ENCODE data around the gene HAPSTR1. TPM values are rescaled to one million over a fixed set of nuclear protein-coding genes. Genes with fewer than 3 reads are reported as not detected.

Gene HAPSTR1
- total RNA-seq, 1 experiment from 2014 or later = 82.8 TPM

DNA sequence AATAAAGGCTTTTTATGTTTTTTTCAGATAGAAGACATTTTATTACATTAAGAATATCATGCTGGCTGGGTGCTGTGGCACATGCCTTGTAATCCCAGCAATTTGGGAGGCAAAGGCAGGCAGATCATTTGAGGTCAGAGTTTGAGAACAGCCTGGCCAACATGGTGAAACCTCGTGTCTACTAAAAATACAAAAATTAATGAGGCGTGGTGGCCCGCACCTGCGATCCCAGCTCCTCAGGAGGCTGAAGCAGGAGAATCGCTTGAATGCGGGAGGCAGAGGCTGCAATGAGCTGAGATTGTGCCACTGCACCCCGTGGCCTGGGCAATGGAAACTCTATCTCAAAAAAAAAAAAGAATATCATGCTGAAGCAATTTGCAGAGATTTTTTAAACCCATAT lies 29.1 kb upstream of the HAPSTR1 start:
- POLR2A ChIA-PET (ENCODE audit: unreplicated experiment) = interaction anchor here (0.6 kb wide), 1 partner anchor 211 kb away, joined by 4 read pairs; no protein-coding TSS in a partner anchor
- CTCF ChIA-PET = no interaction called here
- Histone ChIP-seq H3K9me2 (ENCODE audit: insufficient read depth) (no peaks in the 10 kb centered on the region), H3K4me3 (no peak overlapping the region), H2AFZ (no peak overlapping the region), H3K9me3 (ENCODE audit: insufficient read depth, low read depth) (no peaks in the 10 kb centered on the region), H3K27ac (no peak overlapping the region), H3K4me2 (no peak overlapping the region), H3K36me3 (ENCODE audit: low read depth) (no peaks in the 10 kb centered on the region), H3K4me1 (replicated peaks; ENCODE audit: insufficient read depth) (peaks cover 14% of the 10 kb centered on the region), H3K79me2 (ENCODE audit: low read depth) (no peaks in the 10 kb centered on the region), H4K20me1 (ENCODE audit: insufficient read depth) (no peaks in the 10 kb centered on the region), H3F3A (ENCODE audit: insufficient read depth, low read depth) (peaks cover 11% of the 10 kb centered on the region; the same call in 1 of the 2 replicates), H3K27me3 (ENCODE audit: insufficient read depth, low read depth) (no peaks in the 10 kb centered on the region)
- TF ChIP-seq, protein P1, sequence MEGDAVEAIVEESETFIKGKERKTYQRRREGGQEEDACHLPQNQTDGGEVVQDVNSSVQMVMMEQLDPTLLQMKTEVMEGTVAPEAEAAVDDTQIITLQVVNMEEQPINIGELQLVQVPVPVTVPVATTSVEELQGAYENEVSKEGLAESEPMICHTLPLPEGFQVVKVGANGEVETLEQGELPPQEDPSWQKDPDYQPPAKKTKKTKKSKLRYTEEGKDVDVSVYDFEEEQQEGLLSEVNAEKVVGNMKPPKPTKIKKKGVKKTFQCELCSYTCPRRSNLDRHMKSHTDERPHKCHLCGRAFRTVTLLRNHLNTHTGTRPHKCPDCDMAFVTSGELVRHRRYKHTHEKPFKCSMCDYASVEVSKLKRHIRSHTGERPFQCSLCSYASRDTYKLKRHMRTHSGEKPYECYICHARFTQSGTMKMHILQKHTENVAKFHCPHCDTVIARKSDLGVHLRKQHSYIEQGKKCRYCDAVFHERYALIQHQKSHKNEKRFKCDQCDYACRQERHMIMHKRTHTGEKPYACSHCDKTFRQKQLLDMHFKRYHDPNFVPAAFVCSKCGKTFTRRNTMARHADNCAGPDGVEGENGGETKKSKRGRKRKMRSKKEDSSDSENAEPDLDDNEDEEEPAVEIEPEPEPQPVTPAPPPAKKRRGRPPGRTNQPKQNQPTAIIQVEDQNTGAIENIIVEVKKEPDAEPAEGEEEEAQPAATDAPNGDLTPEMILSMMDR (conservative IDR thresholded peaks at IDR 0.05) = no peak
- TF ChIP-seq EZH2 (IDR thresholded peaks at IDR 0.05; ENCODE audit: low read depth) = no peak
- no peak for DNase-seq
- no TSS peak for BruUV-seq (replicated peaks)
- intact Hi-C loops (cut with micrococcal nuclease; ENCODE audit: unreplicated experiment) = no loop called here

DNA sequence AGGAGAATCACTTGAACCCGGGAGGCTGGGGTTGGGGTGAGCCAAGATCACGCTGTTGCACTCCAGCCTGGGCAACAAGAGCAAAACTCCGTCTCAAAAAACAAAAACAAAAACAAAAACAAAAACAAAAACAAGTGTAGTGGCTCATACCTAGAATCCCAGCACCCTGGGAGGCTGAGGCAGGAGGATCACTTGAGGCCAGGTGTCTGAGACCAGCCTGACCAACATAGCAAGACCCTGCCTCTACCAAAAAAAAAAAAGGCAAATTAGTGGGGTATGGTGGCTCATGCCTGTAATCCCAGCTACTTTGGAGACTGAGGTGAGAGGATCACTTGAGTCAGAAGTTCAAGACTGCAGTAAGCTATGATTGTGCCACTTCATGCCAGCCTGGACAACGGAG lies 26.4 kb upstream of the HAPSTR1 start:
- peaks cover 24% of the 10 kb centered on the region for H3K4me1 ChIP-seq (replicated peaks; ENCODE audit: insufficient read depth)
- no peak overlapping the region for H2AFZ ChIP-seq
- TF ChIP-seq, protein P1 (conservative IDR thresholded peaks at IDR 0.05) = no peak
- TF ChIP-seq EZH2 (IDR thresholded peaks at IDR 0.05; ENCODE audit: low read depth) = no peak
- peaks cover 24% of the 10 kb centered on the region; the same call in 1 of the 2 replicates for H3F3A ChIP-seq (ENCODE audit: insufficient read depth, low read depth)
- intact Hi-C loops (cut with micrococcal nuclease; ENCODE audit: unreplicated experiment) = no loop called here
- H3K4me2 ChIP-seq = no peak overlapping the region
- BruUV-seq (replicated peaks) = no TSS peak
- DNase-seq = no peak
- no peaks in the 10 kb centered on the region for H3K9me2 ChIP-seq (ENCODE audit: insufficient read depth)
- H3K79me2 ChIP-seq (ENCODE audit: low read depth) = no peaks in the 10 kb centered on the region
- no peaks in the 10 kb centered on the region; the same call in 1 of the 2 replicates for H3K9me3 ChIP-seq (ENCODE audit: insufficient read depth, low read depth)
- H3K27ac ChIP-seq = no peak overlapping the region
- CTCF ChIA-PET = no interaction called here
- H3K36me3 ChIP-seq (ENCODE audit: low read depth) = no peaks in the 10 kb centered on the region
- no peaks in the 10 kb centered on the region for H3K27me3 ChIP-seq (ENCODE audit: insufficient read depth, low read depth)
- POLR2A ChIA-PET (ENCODE audit: unreplicated experiment) = no interaction called here
- H4K20me1 ChIP-seq (ENCODE audit: insufficient read depth) = no peaks in the 10 kb centered on the region
- H3K4me3 ChIP-seq = no peak overlapping the region

DNA sequence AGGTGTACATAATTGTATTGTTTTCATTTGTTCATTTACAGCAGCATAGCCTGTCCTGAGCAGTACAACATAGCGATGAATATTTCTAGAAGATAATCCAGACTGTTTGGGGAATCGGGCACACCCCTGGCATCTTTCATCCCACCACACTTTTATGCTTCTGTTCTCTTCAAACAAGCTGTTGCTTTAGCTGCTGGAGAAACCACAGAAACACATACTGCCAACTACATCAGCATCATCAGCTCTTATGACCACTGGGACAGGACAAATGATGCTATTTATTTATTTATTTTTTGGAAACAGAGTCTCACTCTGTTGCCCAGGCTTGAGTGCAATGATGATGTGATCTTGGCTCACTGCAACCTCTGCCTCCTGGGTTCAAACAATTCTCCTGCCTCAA lies 22.6 kb upstream of the HAPSTR1 start:
- no peaks in the 10 kb centered on the region for H4K20me1 ChIP-seq (ENCODE audit: insufficient read depth)
- ChIA-PET POLR2A (ENCODE audit: unreplicated experiment) (interaction anchor here (0.6 kb wide), 2 partner anchors 22 to 308 kb away, joined by 3 to 13 read pairs; no protein-coding TSS in a partner anchor), CTCF (interaction anchor here (0.5 to 0.7 kb wide), 3 partner anchors 11 to 200 kb away, joined by 5 to 7 read pairs (median 6); partner anchors contain the start of gene CARHSP1)
- H3F3A ChIP-seq (ENCODE audit: insufficient read depth, low read depth) = peaks cover 30% of the 10 kb centered on the region
- peak overlapping the region; percentile 56; the same call in 1 of the 2 replicates for H3K27ac ChIP-seq
- H3K9me3 ChIP-seq (ENCODE audit: insufficient read depth, low read depth) = no peaks in the 10 kb centered on the region; the same call in 1 of the 2 replicates
- TF ChIP-seq, protein P1 (conservative IDR thresholded peaks at IDR 0.05) = no peak
- TF ChIP-seq EZH2 (IDR thresholded peaks at IDR 0.05; ENCODE audit: low read depth) = no peak
- no peaks in the 10 kb centered on the region for H3K79me2 ChIP-seq (ENCODE audit: low read depth)
- H3K27me3 ChIP-seq (ENCODE audit: insufficient read depth, low read depth) = no peaks in the 10 kb centered on the region
- no TSS peak for BruUV-seq (replicated peaks)
- H3K4me1 ChIP-seq (replicated peaks; ENCODE audit: insufficient read depth) = peaks cover 30% of the 10 kb centered on the region
- no peaks in the 10 kb centered on the region for H3K9me2 ChIP-seq (ENCODE audit: insufficient read depth)
- DNase-seq = no peak
- no peak overlapping the region for H2AFZ ChIP-seq
- intact Hi-C loops (cut with micrococcal nuclease; ENCODE audit: unreplicated experiment) = loop anchor here (2.0 kb wide), 1 partner anchor 20 kb away; no protein-coding TSS in a partner anchor
- H3K4me2 ChIP-seq = no peak overlapping the region
- H3K4me3 ChIP-seq = no peak overlapping the region
- H3K36me3 ChIP-seq (ENCODE audit: low read depth) = no peaks in the 10 kb centered on the region

Data from PC-9 (cell line).